Immature natural killer cell (primary cell): Measurements from ENCODE around the gene ZNF41. TPM values are rescaled to one million over a fixed set of nuclear protein-coding genes. Genes with fewer than 3 reads are reported as not detected.

ENCODE experiments used
- DNase-seq, 3 donors: peaks; one replicate each; pipeline ENCODE4 v3.0.0; 2022; ENCODE audit warnings: mixed read lengths in 1 of 3
- H3K27ac Mint-ChIP-seq, 6 donors: one replicate each; pipeline ENCODE4 v1.8.0; 2020; ENCODE audit warnings: mixed read lengths in 6 of 6, mild to moderate bottlenecking in 5 of 6, inconsistent platforms in 4 of 6, moderate library complexity in 3 of 6
- H3K27me3 Mint-ChIP-seq, 3 donors: one replicate each; pipeline ENCODE4 v1.8.0; 2020 to 2021; ENCODE audit warnings: low read depth in 3 of 3, mild to moderate bottlenecking in 3 of 3, mixed read lengths in 3 of 3, moderate library complexity in 3 of 3, inconsistent platforms in 1 of 3
- H3K36me3 Mint-ChIP-seq, 3 donors: one replicate each; pipeline ENCODE4 v1.8.0; 2020; ENCODE audit warnings: mixed read lengths in 3 of 3, inconsistent platforms in 2 of 3, mild to moderate bottlenecking in 2 of 3
- H3K4me1 Mint-ChIP-seq, 2 donors: one replicate each; pipeline ENCODE4 v1.8.0; 2020; ENCODE audit warnings: inconsistent platforms in 2 of 2, mild to moderate bottlenecking in 2 of 2, mixed read lengths in 2 of 2, moderate library complexity in 1 of 2
- H3K4me3 Mint-ChIP-seq, 5 donors: one replicate each; pipeline ENCODE4 v1.8.0; 2020; ENCODE audit warnings: mild to moderate bottlenecking in 5 of 5, mixed read lengths in 5 of 5, inconsistent platforms in 3 of 5, moderate library complexity in 3 of 5
- H3K9me3 Mint-ChIP-seq, 6 donors: one replicate each; pipeline ENCODE4 v1.8.0; 2020; ENCODE audit warnings: mild to moderate bottlenecking in 6 of 6, mixed read lengths in 6 of 6, inconsistent platforms in 4 of 6, moderate library complexity in 3 of 6
- polyA plus RNA-seq, 3 donors: library from polyadenylated mRNA; unstranded; fragments of 300-500 nt; fragmentation: Illumina TruSeq; gene quantifications; one replicate each; pipeline ENCODE4 v1.2.3, GENCODE V29; 2021

ZNF41 gene
- polyA plus RNA-seq, 3 donors from 2014 or later: 0.08 to 5.4 (median 2.5) TPM

GRCh38 chrX:47420265-47420664, 62.8 kb downstream of the ZNF41 start:
- H3K4me3 Mint-ChIP-seq: no peak overlapping the region
- no peak overlapping the region for H3K27ac Mint-ChIP-seq
- peaks cover 0 to 4% (median 0%) of the 10 kb centered on the region in 6 donors for H3K9me3 Mint-ChIP-seq
- no peaks in the 10 kb centered on the region for H3K4me1 Mint-ChIP-seq
- H3K36me3 Mint-ChIP-seq: peaks cover 0 to 3% (median 2%) of the 10 kb centered on the region in 3 donors
- peaks cover 0 to 6% (median 5%) of the 10 kb centered on the region in 3 donors for H3K27me3 Mint-ChIP-seq
- no peak for DNase-seq

GRCh38 chrX:47413179-47413594, 69.8 kb downstream of the ZNF41 start:
- DNase-seq: no peak
- Mint-ChIP-seq H3K9me3 (peaks cover 7 to 48% (median 28%) of the 10 kb centered on the region in 6 donors), H3K27me3 (peaks cover 0 to 6% (median 0%) of the 10 kb centered on the region in 3 donors)

More at GRCh38 chrX:47413179-47413594, 69.8 kb downstream of the ZNF41 start:
- no peaks in the 10 kb centered on the region for H3K4me1 Mint-ChIP-seq
- H3K4me3 Mint-ChIP-seq: no peak overlapping the region
- H3K27ac Mint-ChIP-seq: no peak overlapping the region
- peaks cover 13 to 21% (median 16%) of the 10 kb centered on the region in 3 donors for H3K36me3 Mint-ChIP-seq

Other genes starting within 250 kb of the ZNF41 start
- not detected for gene ZNF157, start 112.6 kb downstream of the ZNF41 start, polyA plus RNA-seq
- 100 to 1,000 TPM in 1 of 3 donors, 10 to 100 TPM in 2; 53.5 to 122 (median 68.5) TPM for gene ARAF, start 78.0 kb upstream of the ZNF41 start, polyA plus RNA-seq
- 100 to 1,000 TPM; 153 to 275 (median 237) TPM for gene TIMP1, start 99.2 kb upstream of the ZNF41 start, polyA plus RNA-seq
- under 1 TPM in 1 of 3 donors, not detected in 2; 0.11 TPM for gene SYN1, start 136.6 kb upstream of the ZNF41 start, polyA plus RNA-seq
- gene CFP, start 146.7 kb upstream of the ZNF41 start, polyA plus RNA-seq: 10 to 100 TPM in 2 of 3 donors, 1 to 10 TPM in 1; 1.3 to 22.0 (median 13.3) TPM
- gene ELK1, start 167.3 kb upstream of the ZNF41 start, polyA plus RNA-seq: 1 to 10 TPM; 8.4 to 9.4 (median 9.1) TPM
- 100 to 1,000 TPM; 179 to 256 (median 190) TPM for gene UXT, start 176.0 kb upstream of the ZNF41 start, polyA plus RNA-seq